Keratinocyte (primary cell): ENCODE results near the gene VSNL1.

Experiments used
- EZH2 ChIP-seq: IDR thresholded peaks from one replicate; pipeline ENCODE4 v1.6.1; 2012; ENCODE audit warnings: inconsistent platforms, mild to moderate bottlenecking, low read length, moderate library complexity
- TF ChIP-seq, protein P1 (sequence below), 3 experiments: IDR thresholded peaks in 1 of 3; conservative IDR thresholded peaks in 1 of 3; optimal IDR thresholded peaks in 1 of 3; 2 replicates in 2 of 3; 3 replicates in 1 of 3; pipeline versions ENCODE3 to v1.5.1; 2011; ENCODE audit warnings: low read length in 3 of 3, mild to moderate bottlenecking in 3 of 3, moderate library complexity in 2 of 3, control low read depth in 1 of 3, inconsistent platforms in 1 of 3; ENCODE audit not compliant: insufficient read depth in 2 of 3; ENCODE audit errors: extremely low read depth in 1 of 3

DNA sequence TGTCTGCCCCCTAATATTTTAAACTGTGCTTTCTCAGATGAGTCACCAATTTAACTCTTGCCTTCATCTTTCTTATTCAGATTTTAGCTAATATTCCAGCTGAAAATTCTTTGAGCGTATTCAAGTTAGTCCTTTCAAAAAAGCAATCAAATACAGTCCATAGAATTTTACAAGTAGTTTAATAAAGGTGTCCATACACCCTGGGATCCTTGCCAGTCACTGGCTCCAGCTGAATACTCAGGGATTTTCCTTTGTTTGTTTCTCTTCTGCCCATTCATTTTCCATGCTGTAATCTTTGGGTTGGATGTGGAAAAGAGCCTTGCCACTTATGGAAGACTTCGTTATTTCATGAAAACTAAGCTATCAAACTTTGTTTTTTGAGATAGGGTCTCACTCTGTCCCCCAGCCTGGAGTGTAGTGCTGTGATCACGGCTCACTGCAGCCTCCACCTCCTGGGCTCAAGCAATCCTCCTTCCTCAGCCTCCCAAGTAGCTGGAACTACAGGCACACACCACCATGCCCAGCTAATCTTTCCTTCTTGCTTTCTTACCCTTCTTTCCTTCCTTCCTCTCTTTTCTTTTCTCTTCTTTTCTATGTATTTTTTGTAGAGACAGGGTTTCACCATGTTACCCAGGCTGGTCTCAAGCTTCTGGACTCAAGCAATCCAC is 34.0 kb downstream of the VSNL1 start:
- TF ChIP-seq EZH2: no peak
- TF ChIP-seq, protein P1, sequence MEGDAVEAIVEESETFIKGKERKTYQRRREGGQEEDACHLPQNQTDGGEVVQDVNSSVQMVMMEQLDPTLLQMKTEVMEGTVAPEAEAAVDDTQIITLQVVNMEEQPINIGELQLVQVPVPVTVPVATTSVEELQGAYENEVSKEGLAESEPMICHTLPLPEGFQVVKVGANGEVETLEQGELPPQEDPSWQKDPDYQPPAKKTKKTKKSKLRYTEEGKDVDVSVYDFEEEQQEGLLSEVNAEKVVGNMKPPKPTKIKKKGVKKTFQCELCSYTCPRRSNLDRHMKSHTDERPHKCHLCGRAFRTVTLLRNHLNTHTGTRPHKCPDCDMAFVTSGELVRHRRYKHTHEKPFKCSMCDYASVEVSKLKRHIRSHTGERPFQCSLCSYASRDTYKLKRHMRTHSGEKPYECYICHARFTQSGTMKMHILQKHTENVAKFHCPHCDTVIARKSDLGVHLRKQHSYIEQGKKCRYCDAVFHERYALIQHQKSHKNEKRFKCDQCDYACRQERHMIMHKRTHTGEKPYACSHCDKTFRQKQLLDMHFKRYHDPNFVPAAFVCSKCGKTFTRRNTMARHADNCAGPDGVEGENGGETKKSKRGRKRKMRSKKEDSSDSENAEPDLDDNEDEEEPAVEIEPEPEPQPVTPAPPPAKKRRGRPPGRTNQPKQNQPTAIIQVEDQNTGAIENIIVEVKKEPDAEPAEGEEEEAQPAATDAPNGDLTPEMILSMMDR (optimal IDR thresholded peaks at IDR 0.05 in 1 of 3, IDR thresholded peaks at IDR 0.05 in 1 of 3, conservative IDR thresholded peaks at IDR 0.05 in 1 of 3; ENCODE audit: extremely low read depth in 1 of 3, insufficient read depth in 2 of 3, low read length in 3 of 3): no peak
